Breast epithelium (tissue), 4 donors: ENCODE results near the gene GRM4. TPM values are rescaled to one million over a fixed set of nuclear protein-coding genes. Genes with fewer than 3 reads are reported as not detected.

Experiments
- DNase-seq, 2 donors: peaks; one replicate each; pipeline ENCODE4 v3.0.0-alpha.2; 2019; ENCODE audit warnings: low spot score in 2 of 2
- H3K27ac ChIP-seq, 2 donors: fragments of 200-600 bp; sonication (generic) in 1 of 2; one replicate each; pipeline ENCODE4 v1.5.1; 2016 to 2019; ENCODE audit warnings: mild to moderate bottlenecking in 1 of 2
- H3K27me3 ChIP-seq, 2 donors: fragments of 200-600 bp; sonication (generic) in 1 of 2; one replicate each; pipeline versions ENCODE4 v1.5.1 to v1.6.0; 2017 to 2019; ENCODE audit warnings: control low read depth in 1 of 2, mild to moderate bottlenecking in 1 of 2
- H3K36me3 ChIP-seq: fragments of 200-600 bp; one replicate; pipeline ENCODE4 v1.5.1; 2019
- H3K4me1 ChIP-seq, 2 donors: fragments of 200-600 bp; sonication (generic); one replicate each; pipeline ENCODE4 v1.5.1; 2016 to 2019; ENCODE audit warnings: control low read depth in 1 of 2
- H3K4me3 ChIP-seq, 3 donors: fragments of 200-600 bp; sonication (generic); 1 replicate in 2 of 3; 2 replicates in 1 of 3; pipeline ENCODE4 v1.5.1; 2016 to 2019; ENCODE audit warnings: mild to moderate bottlenecking in 3 of 3, moderate library complexity in 2 of 3
- H3K9me3 ChIP-seq, 2 donors: fragments of 200-600 bp; sonication (generic) in 1 of 2; one replicate each; pipeline ENCODE4 v1.5.1; 2016 to 2019; ENCODE audit warnings: control low read depth in 1 of 2
- POLR2A ChIP-seq: fragments of 450-650 bp; IDR thresholded peaks from one replicate; pipeline ENCODE4 v1.6.1; 2016; ENCODE audit warnings: antibody characterized with exemption, mild to moderate bottlenecking, moderate library complexity
- POLR2AphosphoS5 ChIP-seq, 3 donors: sonication (generic); formaldehyde crosslinking; IDR thresholded peaks; one replicate each; pipeline ENCODE4 v1.6.1; 2017; ENCODE audit warnings: antibody characterized with exemption in 3 of 3
- intact Hi-C: fragments of 100-400 bp; cut with DNase I; formaldehyde crosslinking; loops from one replicate; pipeline ENCODE4 v1.15.1; 2023; ENCODE audit warnings: low total_unique reads
- total RNA-seq, 3 donors: library from RNA; depleted of rRNA; stranded (reverse); fragments of >200 nt; gene quantifications; one replicate each; pipeline ENCODE4 v1.1.0, GENCODE V29; 2016
- TF ChIP-seq, protein P1 (sequence below), 3 donors: fragments of 450-650 bp; IDR thresholded peaks; one replicate each; pipeline ENCODE4 v1.5.1; 2016 to 2017; ENCODE audit warnings: antibody characterized with exemption in 3 of 3, mild to moderate bottlenecking in 3 of 3, moderate library complexity in 3 of 3

GRM4 gene
- total RNA-seq, 3 donors from 2014 or later: not detected

DNA sequence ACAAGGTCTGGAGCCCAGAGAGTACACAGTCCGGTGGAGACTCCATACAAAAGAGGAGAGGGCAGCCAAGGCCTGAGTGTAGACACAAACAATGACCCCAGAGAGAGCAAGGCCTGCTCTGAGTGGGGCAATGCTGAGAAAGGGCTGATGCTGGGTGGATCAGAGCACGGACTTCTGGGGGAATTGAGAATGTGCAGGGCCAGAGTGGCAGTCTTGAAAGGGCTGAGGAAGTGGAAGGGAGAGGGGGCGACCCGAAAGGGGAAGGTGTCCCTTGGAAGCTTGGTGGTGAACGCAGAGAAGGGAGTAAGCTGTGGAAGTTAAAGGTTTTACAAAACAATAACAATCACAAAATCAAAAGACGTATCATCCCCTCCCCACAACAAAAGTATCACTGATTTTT is 12.0 kb upstream of the GRM4 start:
- no peaks in the 10 kb centered on the region for H3K36me3 ChIP-seq
- no peak for TF ChIP-seq POLR2AphosphoS5 (IDR thresholded peaks at IDR 0.05)
- TF ChIP-seq POLR2A: no peak
- TF ChIP-seq, protein P1, sequence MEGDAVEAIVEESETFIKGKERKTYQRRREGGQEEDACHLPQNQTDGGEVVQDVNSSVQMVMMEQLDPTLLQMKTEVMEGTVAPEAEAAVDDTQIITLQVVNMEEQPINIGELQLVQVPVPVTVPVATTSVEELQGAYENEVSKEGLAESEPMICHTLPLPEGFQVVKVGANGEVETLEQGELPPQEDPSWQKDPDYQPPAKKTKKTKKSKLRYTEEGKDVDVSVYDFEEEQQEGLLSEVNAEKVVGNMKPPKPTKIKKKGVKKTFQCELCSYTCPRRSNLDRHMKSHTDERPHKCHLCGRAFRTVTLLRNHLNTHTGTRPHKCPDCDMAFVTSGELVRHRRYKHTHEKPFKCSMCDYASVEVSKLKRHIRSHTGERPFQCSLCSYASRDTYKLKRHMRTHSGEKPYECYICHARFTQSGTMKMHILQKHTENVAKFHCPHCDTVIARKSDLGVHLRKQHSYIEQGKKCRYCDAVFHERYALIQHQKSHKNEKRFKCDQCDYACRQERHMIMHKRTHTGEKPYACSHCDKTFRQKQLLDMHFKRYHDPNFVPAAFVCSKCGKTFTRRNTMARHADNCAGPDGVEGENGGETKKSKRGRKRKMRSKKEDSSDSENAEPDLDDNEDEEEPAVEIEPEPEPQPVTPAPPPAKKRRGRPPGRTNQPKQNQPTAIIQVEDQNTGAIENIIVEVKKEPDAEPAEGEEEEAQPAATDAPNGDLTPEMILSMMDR (IDR thresholded peaks at IDR 0.05): no peak
- intact Hi-C loops: loop anchor here (10.0 kb wide), 1 partner anchor 393 kb away; no protein-coding TSS in a partner anchor
- H3K4me3 ChIP-seq: no peak overlapping the region
- DNase-seq: peak in 1 of 2 donors; percentile 12
- peaks cover 0 to 5% of the 10 kb centered on the region in 2 donors for H3K4me1 ChIP-seq
- peaks cover 12 to 18% of the 10 kb centered on the region in 2 donors for H3K9me3 ChIP-seq
- no peak overlapping the region for H3K27ac ChIP-seq
- H3K27me3 ChIP-seq: peaks cover 0 to 13% of the 10 kb centered on the region in 2 donors

DNA sequence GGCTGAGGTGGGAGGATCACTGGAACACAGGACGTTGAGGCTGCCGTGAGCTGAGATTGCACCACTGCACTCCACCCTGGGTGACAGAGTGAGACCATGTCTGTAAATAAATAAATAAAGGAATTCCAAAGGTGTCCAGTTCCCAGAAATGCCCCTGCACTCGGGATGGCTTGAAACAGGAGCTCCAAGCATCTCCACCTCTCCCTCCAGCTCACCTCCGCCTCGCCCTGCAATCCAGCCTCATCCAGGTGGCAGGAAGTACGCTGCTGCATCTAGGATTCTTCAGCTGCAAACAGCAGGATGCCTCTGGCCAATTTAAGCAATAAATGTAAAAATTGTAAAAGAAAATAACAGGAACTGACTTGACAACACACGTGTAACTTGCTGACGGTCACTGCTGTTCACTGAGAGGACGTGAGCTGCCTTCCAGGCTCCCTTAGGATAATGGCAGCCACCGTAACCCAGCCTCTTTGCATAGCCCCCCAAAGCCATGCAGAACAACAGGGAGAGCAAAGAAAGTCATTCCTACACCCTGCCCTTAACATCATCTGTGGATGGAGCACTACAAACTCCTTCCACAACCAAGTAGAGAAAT is 11.4 kb upstream of the GRM4 start:
- peaks cover 0 to 5% of the 10 kb centered on the region in 2 donors for H3K4me1 ChIP-seq
- H3K36me3 ChIP-seq: no peaks in the 10 kb centered on the region
- H3K27me3 ChIP-seq: peaks cover 0 to 19% of the 10 kb centered on the region in 2 donors
- H3K9me3 ChIP-seq: peaks cover 12 to 18% of the 10 kb centered on the region in 2 donors
- DNase-seq: peak in 1 of 2 donors; percentile 20
- H3K4me3 ChIP-seq: no peak overlapping the region
- H3K27ac ChIP-seq: no peak overlapping the region
- intact Hi-C loops: loop anchor here (10.0 kb wide), 1 partner anchor 393 kb away; no protein-coding TSS in a partner anchor
- TF ChIP-seq POLR2A (no peak), POLR2AphosphoS5 (IDR thresholded peaks at IDR 0.05) (no peak)
- TF ChIP-seq, protein P1 (IDR thresholded peaks at IDR 0.05): no peak

DNA sequence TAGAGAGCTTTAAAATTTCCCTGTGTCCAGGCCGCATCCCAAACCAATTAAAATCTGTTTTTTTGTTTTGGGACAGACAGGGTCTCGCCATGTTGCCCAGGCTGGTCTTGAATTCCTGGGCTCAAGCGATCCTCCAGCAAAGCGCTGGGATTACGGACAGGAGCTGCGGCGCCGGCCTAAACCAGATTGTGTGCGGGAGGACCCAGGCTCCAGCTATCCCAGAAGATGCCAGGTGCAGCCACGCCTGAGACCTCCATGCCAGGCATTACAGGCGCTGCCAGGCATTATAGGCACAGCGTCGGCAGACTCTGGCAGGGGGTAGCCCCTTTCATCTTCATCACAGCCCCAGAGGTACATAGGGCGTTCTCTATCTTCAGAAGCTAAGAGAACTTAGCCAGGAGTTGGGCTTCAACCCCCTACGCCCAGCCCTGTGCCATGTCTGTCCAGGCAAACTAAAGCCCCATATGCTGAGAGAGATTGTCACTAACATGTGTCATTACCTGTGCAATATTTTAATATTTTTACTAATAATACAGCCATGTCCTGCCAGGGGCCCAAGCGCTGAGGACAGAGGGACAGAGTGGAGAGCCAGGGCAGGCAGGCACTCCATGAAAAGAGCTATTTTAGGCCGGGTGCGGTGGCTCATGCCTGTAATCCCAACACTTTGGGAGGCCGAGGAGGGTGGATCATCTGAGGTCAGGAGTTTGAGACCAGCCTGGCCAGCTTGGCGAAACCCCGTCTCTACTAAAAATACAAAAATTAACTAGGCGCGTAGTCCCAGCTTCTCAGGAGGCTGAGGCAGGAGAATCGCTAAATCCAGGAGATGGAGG is 9.8 kb upstream of the GRM4 start:
- no peak overlapping the region for H3K4me3 ChIP-seq
- peaks cover 12 to 18% of the 10 kb centered on the region in 2 donors for H3K9me3 ChIP-seq
- peaks cover 0 to 5% of the 10 kb centered on the region in 2 donors for H3K4me1 ChIP-seq
- TF ChIP-seq, protein P1 (IDR thresholded peaks at IDR 0.05): no peak
- TF ChIP-seq POLR2A (no peak), POLR2AphosphoS5 (IDR thresholded peaks at IDR 0.05) (no peak)
- intact Hi-C loops: loop anchor here (10.0 kb wide), 1 partner anchor 391 kb away; no protein-coding TSS in a partner anchor
- H3K27me3 ChIP-seq: peaks cover 0 to 33% of the 10 kb centered on the region in 2 donors
- no peak overlapping the region for H3K27ac ChIP-seq
- H3K36me3 ChIP-seq: no peaks in the 10 kb centered on the region
- peak in 1 of 2 donors; percentile 30 for DNase-seq

DNA sequence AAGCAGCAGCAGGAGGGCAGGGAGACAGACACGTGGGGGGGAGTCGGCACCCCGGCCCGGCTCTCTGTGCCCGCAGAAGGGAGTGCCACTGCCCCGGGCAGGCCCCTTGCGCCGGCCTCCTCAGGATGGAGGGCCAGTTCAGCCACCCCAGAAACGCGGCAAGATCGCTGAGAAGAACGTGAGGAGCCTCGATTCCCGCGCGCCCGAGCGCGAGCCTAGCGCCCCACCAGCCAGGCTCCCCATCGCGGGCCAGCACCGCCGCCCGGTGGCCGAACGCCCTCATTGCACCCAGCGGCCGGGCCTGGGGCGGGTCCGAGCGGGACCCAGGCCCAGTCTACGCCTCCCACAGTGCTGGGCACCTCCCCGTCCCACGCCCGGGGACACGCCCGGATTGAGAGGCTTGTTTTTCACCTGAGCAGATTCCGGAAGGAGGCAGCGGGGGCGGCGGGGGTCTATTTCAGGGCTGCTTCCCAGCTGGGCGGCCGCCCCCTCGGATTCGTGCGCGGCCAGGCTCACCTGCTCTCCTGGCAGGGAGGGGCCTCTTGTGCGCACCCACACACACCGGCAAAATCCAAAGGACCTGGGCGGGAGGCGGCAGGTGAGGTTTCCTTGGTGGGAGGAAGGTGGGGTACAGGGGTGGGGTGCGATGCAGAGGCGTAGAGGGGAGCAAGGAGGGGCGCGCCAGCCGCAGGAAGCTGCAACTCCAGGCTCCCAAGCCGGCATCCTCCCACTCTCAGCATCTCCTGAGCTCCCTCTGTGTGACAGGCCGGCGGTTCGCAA is 9.0 kb upstream of the GRM4 start:
- intact Hi-C loops: loop anchor here (10.0 kb wide), 1 partner anchor 390 kb away; no protein-coding TSS in a partner anchor
- Histone ChIP-seq H3K27ac (no peak overlapping the region), H3K4me1 (peaks cover 0 to 5% of the 10 kb centered on the region in 2 donors), H3K36me3 (no peaks in the 10 kb centered on the region), H3K9me3 (peaks cover 7 to 12% of the 10 kb centered on the region in 2 donors), H3K27me3 (peaks cover 0 to 37% of the 10 kb centered on the region in 2 donors), H3K4me3 (peak overlapping the region in 2 of 3 donors; percentile 32 to 58)
- TF ChIP-seq POLR2AphosphoS5 (IDR thresholded peaks at IDR 0.05): no peak
- TF ChIP-seq, protein P1 (IDR thresholded peaks at IDR 0.05): peak; percentile 83 to 97 (median 93)
- DNase-seq: peak in 1 of 2 donors; percentile 60
